OCI-LY3 (cell line): Measurements from ENCODE around the gene AKAP6.

Experiments used
- CTCF ChIP-seq: fragments of 200-600, 300-600 bp; sonication (generic); IDR thresholded peaks from 2 replicates; pipeline ENCODE4 v1.5.1; 2014; ENCODE audit warnings: antibody characterized with exemption, low read length, low read depth
- EZH2phosphoT487 ChIP-seq: fragments of 200-600 bp; shearing (Covaris generic); IDR thresholded peaks from 2 replicates; pipeline ENCODE4 v1.6.1; 2018; ENCODE audit warnings: antibody characterized with exemption, mixed run types, low read depth

GRCh38 chr14:32407130-32407529 is 78.0 kb downstream of the AKAP6 start:
- TF ChIP-seq CTCF: no peak
- no peak for TF ChIP-seq EZH2phosphoT487
